Measurements from ENCODE around the gene CRB2. TPM values are rescaled to one million over a fixed set of nuclear protein-coding genes. Genes with fewer than 3 reads are reported as not detected.

The CRB2 gene
- total RNA-seq: under 0.01 TPM in 2 replicates

GRCh38 chr9:123355761-123356431, at the start of gene CRB2:
CRB2 (plus strand) TSS chr9:123356197; CDS start chr9:123356261, 64 bp downstream.

Other genes starting within 250 kb of the CRB2 start
- gene STRBP, start 87.6 kb upstream of the CRB2 start, total RNA-seq: 2.4 and 3.6 TPM in 2 replicates